ENCODE measurements around the gene FIGN. TPM values are rescaled to one million over a fixed set of nuclear protein-coding genes. Genes with fewer than 3 reads are reported as not detected.

Gene FIGN
- total and polyA plus RNA-seq, 2 of the 13 experiments (the other 11 are each of a cell fraction or from before 2014, with no cell fraction given), result 6.6 to 6.7 TPM

GRCh38 chr2:163571423-163572102 lies 164.2 kb downstream of the FIGN start (continued):
- no peak for TF ChIP-seq ZNF484 (CRISPR knock-in tag; IDR thresholded peaks at IDR 0.05; ENCODE audit: borderline replicate concordance, low read depth)
- no peak for TF ChIP-seq HOXA3 (CRISPR knock-in tag; IDR thresholded peaks at IDR 0.05)
- TF ChIP-seq ZNF749 (CRISPR knock-in tag; IDR thresholded peaks at IDR 0.05; ENCODE audit: borderline replicate concordance), result no peak
- no peak for TF ChIP-seq FOXK2 (IDR thresholded peaks at IDR 0.05)
- TF ChIP-seq MIXL1 (CRISPR knock-in tag; IDR thresholded peaks at IDR 0.05), result peak; percentile 71; the same call in 1 of the 2 replicates
- no peak for TF ChIP-seq CAMTA2 (CRISPR knock-in tag; IDR thresholded peaks at IDR 0.05; ENCODE audit: borderline replicate concordance)
- no peak for TF ChIP-seq EZH2 (conservative IDR thresholded peaks at IDR 0.05; ENCODE audit: low read depth, low read length)
- no peak for TF ChIP-seq DZIP1 (CRISPR knock-in tag; IDR thresholded peaks at IDR 0.05)
- TF ChIP-seq HDAC2 (CRISPR knock-in tag; IDR thresholded peaks at IDR 0.05), result no peak
- TF ChIP-seq ZBTB7B (CRISPR knock-in tag; IDR thresholded peaks at IDR 0.05), result no peak
- TF ChIP-seq ZNF235 (CRISPR knock-in tag; IDR thresholded peaks at IDR 0.05; ENCODE audit: borderline replicate concordance), result no peak
- peak; percentile 67; the same call in 1 of the 2 replicates for TF ChIP-seq MIER3 (CRISPR knock-in tag; IDR thresholded peaks at IDR 0.05; ENCODE audit: borderline replicate concordance)
- TF ChIP-seq MBD4 (IDR thresholded peaks at IDR 0.05; ENCODE audit: borderline replicate concordance, low read length), result peak; percentile 62; the same call in 1 of the 2 replicates
- TF ChIP-seq ZBTB7A (CRISPR knock-in tag; IDR thresholded peaks at IDR 0.05), result no peak
- TF ChIP-seq, protein P1, sequence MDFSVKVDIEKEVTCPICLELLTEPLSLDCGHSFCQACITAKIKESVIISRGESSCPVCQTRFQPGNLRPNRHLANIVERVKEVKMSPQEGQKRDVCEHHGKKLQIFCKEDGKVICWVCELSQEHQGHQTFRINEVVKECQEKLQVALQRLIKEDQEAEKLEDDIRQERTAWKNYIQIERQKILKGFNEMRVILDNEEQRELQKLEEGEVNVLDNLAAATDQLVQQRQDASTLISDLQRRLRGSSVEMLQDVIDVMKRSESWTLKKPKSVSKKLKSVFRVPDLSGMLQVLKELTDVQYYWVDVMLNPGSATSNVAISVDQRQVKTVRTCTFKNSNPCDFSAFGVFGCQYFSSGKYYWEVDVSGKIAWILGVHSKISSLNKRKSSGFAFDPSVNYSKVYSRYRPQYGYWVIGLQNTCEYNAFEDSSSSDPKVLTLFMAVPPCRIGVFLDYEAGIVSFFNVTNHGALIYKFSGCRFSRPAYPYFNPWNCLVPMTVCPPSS (IDR thresholded peaks at IDR 0.05), result no peak
- TF ChIP-seq RARA (CRISPR knock-in tag; IDR thresholded peaks at IDR 0.05), result peak; percentile 54
- no peak for TF ChIP-seq HDAC1 (CRISPR knock-in tag; IDR thresholded peaks at IDR 0.05)
- TF ChIP-seq ZNF773 (CRISPR knock-in tag; IDR thresholded peaks at IDR 0.05; ENCODE audit: borderline replicate concordance), result no peak
- no peak for TF ChIP-seq ZNF280B (CRISPR knock-in tag; IDR thresholded peaks at IDR 0.05; ENCODE audit: borderline replicate concordance)
- TF ChIP-seq, protein P2, sequence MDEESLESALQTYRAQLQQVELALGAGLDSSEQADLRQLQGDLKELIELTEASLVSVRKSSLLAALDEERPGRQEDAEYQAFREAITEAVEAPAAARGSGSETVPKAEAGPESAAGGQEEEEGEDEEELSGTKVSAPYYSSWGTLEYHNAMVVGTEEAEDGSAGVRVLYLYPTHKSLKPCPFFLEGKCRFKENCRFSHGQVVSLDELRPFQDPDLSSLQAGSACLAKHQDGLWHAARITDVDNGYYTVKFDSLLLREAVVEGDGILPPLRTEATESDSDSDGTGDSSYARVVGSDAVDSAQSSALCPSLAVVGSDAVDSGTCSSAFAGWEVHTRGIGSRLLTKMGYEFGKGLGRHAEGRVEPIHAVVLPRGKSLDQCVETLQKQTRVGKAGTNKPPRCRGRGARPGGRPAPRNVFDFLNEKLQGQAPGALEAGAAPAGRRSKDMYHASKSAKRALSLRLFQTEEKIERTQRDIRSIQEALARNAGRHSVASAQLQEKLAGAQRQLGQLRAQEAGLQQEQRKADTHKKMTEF (CRISPR knock-in tag; IDR thresholded peaks at IDR 0.05), result peak; percentile 49; the same call in 1 of the 2 replicates
- TF ChIP-seq, protein P3, sequence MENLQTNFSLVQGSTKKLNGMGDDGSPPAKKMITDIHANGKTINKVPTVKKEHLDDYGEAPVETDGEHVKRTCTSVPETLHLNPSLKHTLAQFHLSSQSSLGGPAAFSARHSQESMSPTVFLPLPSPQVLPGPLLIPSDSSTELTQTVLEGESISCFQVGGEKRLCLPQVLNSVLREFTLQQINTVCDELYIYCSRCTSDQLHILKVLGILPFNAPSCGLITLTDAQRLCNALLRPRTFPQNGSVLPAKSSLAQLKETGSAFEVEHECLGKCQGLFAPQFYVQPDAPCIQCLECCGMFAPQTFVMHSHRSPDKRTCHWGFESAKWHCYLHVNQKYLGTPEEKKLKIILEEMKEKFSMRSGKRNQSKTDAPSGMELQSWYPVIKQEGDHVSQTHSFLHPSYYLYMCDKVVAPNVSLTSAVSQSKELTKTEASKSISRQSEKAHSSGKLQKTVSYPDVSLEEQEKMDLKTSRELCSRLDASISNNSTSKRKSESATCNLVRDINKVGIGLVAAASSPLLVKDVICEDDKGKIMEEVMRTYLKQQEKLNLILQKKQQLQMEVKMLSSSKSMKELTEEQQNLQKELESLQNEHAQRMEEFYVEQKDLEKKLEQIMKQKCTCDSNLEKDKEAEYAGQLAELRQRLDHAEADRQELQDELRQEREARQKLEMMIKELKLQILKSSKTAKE (CRISPR knock-in tag; IDR thresholded peaks at IDR 0.05; ENCODE audit: borderline replicate concordance), result no peak
- no peak for TF ChIP-seq RBFOX2 (IDR thresholded peaks at IDR 0.05; ENCODE audit: low read depth, low read length)

All from HepG2 (cell line).